Loucy (cell line): ENCODE results near the gene HPSE2.

Experiments used
- CTCF ChIP-seq: fragments of 200-600 bp; sonication (generic); conservative IDR thresholded peaks from 2 replicates; pipeline ENCODE4 v1.5.1; 2014; ENCODE audit warnings: mild to moderate bottlenecking, antibody characterized with exemption, low read length
- EZH2phosphoT487 ChIP-seq: fragments of 200-600 bp; IDR thresholded peaks from 2 replicates; pipeline ENCODE4 v1.6.1; 2018; ENCODE audit warnings: antibody characterized with exemption, mild to moderate bottlenecking, moderate library complexity, borderline replicate concordance

GRCh38 chr10:98472196-98472595, 763.5 kb downstream of the HPSE2 start:
- TF ChIP-seq CTCF (no peak), EZH2phosphoT487 (no peak)
